ENCODE results near the gene MLH1.
"Not testable (repeated sequence)": the region's sequence is repeated elsewhere in the genome, so short reads cannot be mapped to it uniquely, and the experiment has no call there.

The MLH1 gene

GRCh38 chr3:36993326-36994283 lies at the start of gene MLH1:
Gene MLH1, plus strand, starts transcription at chr3:36993518. Its CDS starts 30 bp downstream, at chr3:36993548.
- peak; percentile 100 for DNase-seq (ENCODE audit: low read depth)

- DNase-seq (ENCODE audit: low read depth): no peak
Observed at GRCh38 chr3:36943601-36944000, 49.7 kb upstream of the MLH1 start.

- DNase-seq (ENCODE audit: low read depth): no peak
Observed at GRCh38 chr3:36944012-36944640, 49.2 kb upstream of the MLH1 start.

- DNase-seq (ENCODE audit: low read depth): no peak
Observed at GRCh38 chr3:36944641-36945270, 48.6 kb upstream of the MLH1 start, which contains the start of gene TRANK1. Gene TRANK1, minus strand, starts transcription at chr3:36945054. Its CDS starts 245 bp downstream, at chr3:36944809.

GRCh38 chr3:36945333-36945980 lies 47.9 kb upstream of the MLH1 start:
- no peak for DNase-seq (ENCODE audit: low read depth)

- DNase-seq (ENCODE audit: low read depth): not testable (repeated sequence)
Observed at GRCh38 chr3:36947814-36948213, 45.5 kb upstream of the MLH1 start.

- DNase-seq (ENCODE audit: low read depth): no peak
Observed at GRCh38 chr3:36954452-36955134, 38.7 kb upstream of the MLH1 start.

- DNase-seq (ENCODE audit: low read depth): no peak
Observed at GRCh38 chr3:36956155-36956554, 37.2 kb upstream of the MLH1 start.

- no peak for DNase-seq (ENCODE audit: low read depth)
Observed at GRCh38 chr3:36957063-36957462, 36.3 kb upstream of the MLH1 start.

- DNase-seq (ENCODE audit: low read depth): no peak
Observed at GRCh38 chr3:36957862-36958686, 35.2 kb upstream of the MLH1 start.

- DNase-seq (ENCODE audit: low read depth): no peak
Observed at GRCh38 chr3:36959821-36960220, 33.5 kb upstream of the MLH1 start.

- no peak for DNase-seq (ENCODE audit: low read depth)
Observed at GRCh38 chr3:36960502-36960901, 32.8 kb upstream of the MLH1 start.

GRCh38 chr3:36963008-36963407 lies 30.3 kb upstream of the MLH1 start:
- DNase-seq (ENCODE audit: low read depth): not testable (repeated sequence)

- no peak for DNase-seq (ENCODE audit: low read depth)
Observed at GRCh38 chr3:36964331-36964730, 29.0 kb upstream of the MLH1 start.

- no peak for DNase-seq (ENCODE audit: low read depth)
Observed at GRCh38 chr3:36964817-36965216, 28.5 kb upstream of the MLH1 start.

GRCh38 chr3:36965440-36965839 lies 27.9 kb upstream of the MLH1 start:
- no peak for DNase-seq (ENCODE audit: low read depth)

GRCh38 chr3:36969085-36969484 lies 24.2 kb upstream of the MLH1 start:
- no peak for DNase-seq (ENCODE audit: low read depth)

GRCh38 chr3:36969540-36970432 lies 23.5 kb upstream of the MLH1 start:
- DNase-seq (ENCODE audit: low read depth): no peak

GRCh38 chr3:36972163-36972562 lies 21.2 kb upstream of the MLH1 start:
- DNase-seq (ENCODE audit: low read depth): no peak

GRCh38 chr3:36973139-36973538 lies 20.2 kb upstream of the MLH1 start:
- no peak for DNase-seq (ENCODE audit: low read depth)

Measured in GM04504 (cell line).